Keratinocyte (primary cell): Measurements from ENCODE around the gene TRIM67. TPM values are rescaled to one million over a fixed set of nuclear protein-coding genes. Genes with fewer than 3 reads are reported as not detected.

Experiments
- DNase-seq: peaks from one replicate; pipeline ENCODE4 v3.0.0-alpha.2; 2011; ENCODE audit warnings: low read depth, missing footprints, low spot score
- FAIRE-seq: peaks from 2 replicates; lab custom pipeline; 2011; peaks lifted over from hg19 to GRCh38; lab: Jason Lieb, UNC
- H2AFZ ChIP-seq: 2 replicates; pipeline ENCODE4 v1.6.0; 2012; ENCODE audit warnings: low read length, control low read depth, inconsistent platforms; ENCODE audit not compliant: control insufficient read depth
- H3K27ac ChIP-seq: 2 replicates; pipeline ENCODE4 v1.5.1; 2011; ENCODE audit warnings: low read length; ENCODE audit not compliant: control insufficient read depth, insufficient read depth
- H3K27me3 ChIP-seq: 3 replicates; pipeline ENCODE4 v1.6.0; 2011; ENCODE audit warnings: low read length; ENCODE audit not compliant: control insufficient read depth, insufficient read depth; ENCODE audit errors: extremely low read depth
- H3K36me3 ChIP-seq, 2 experiments: 2 replicates in 1 of 2; 3 replicates in 1 of 2; pipeline ENCODE4 v1.5.1; 2011; ENCODE audit warnings: low read length in 2 of 2, mild to moderate bottlenecking in 1 of 2; ENCODE audit not compliant: control insufficient read depth in 2 of 2, insufficient read depth in 2 of 2; ENCODE audit errors: extremely low read depth in 1 of 2
- H3K4me1 ChIP-seq: 3 replicates; pipeline ENCODE4 v1.5.1; 2011; ENCODE audit warnings: low read length; ENCODE audit not compliant: control insufficient read depth, insufficient read depth; ENCODE audit errors: extremely low read depth
- H3K4me2 ChIP-seq: 3 replicates; pipeline ENCODE4 v1.6.0; 2011; ENCODE audit warnings: low read depth, low read length; ENCODE audit not compliant: control insufficient read depth, insufficient read depth; ENCODE audit errors: extremely low read depth
- H3K4me3 ChIP-seq, 3 experiments: fragments of 200-600 bp in 1 of 3; sonication (generic) in 1 of 3; 2 replicates in 2 of 3; 3 replicates in 1 of 3; pipeline ENCODE4 v1.5.1; 2011 to 2016; ENCODE audit warnings: low read length in 3 of 3, mild to moderate bottlenecking in 3 of 3, control low read depth in 2 of 3, inconsistent platforms in 1 of 3, low read depth in 1 of 3, mixed read lengths in 1 of 3, mixed run types in 1 of 3, moderate library complexity in 1 of 3; ENCODE audit not compliant: control insufficient read depth in 2 of 3, insufficient read depth in 2 of 3; ENCODE audit errors: extremely low read depth in 1 of 3
- H3K79me2 ChIP-seq: 2 replicates; pipeline ENCODE4 v1.6.0; 2012; ENCODE audit warnings: low read length; ENCODE audit not compliant: control insufficient read depth, insufficient read depth
- H3K9ac ChIP-seq: 3 replicates; pipeline ENCODE4 v1.6.0; 2011; ENCODE audit warnings: low read length; ENCODE audit not compliant: control insufficient read depth, insufficient read depth; ENCODE audit errors: extremely low read depth
- H3K9me1 ChIP-seq: 3 replicates; pipeline ENCODE4 v1.6.0; 2011; ENCODE audit warnings: low read length; ENCODE audit not compliant: control insufficient read depth, insufficient read depth; ENCODE audit errors: extremely low read depth
- H3K9me3 ChIP-seq: 2 replicates; pipeline ENCODE4 v1.5.1; 2012; ENCODE audit warnings: low read depth, low read length; ENCODE audit not compliant: control insufficient read depth
- H4K20me1 ChIP-seq: 3 replicates; pipeline ENCODE4 v1.6.0; 2011; ENCODE audit warnings: low read length; ENCODE audit not compliant: control insufficient read depth, insufficient read depth; ENCODE audit errors: extremely low read depth
- CTCF ChIP-seq, 3 experiments: IDR thresholded peaks in 1 of 3; conservative IDR thresholded peaks in 1 of 3; optimal IDR thresholded peaks in 1 of 3; 2 replicates in 2 of 3; 3 replicates in 1 of 3; pipeline versions ENCODE3 to v1.5.1; 2011; ENCODE audit warnings: low read length in 3 of 3, mild to moderate bottlenecking in 3 of 3, moderate library complexity in 2 of 3, control low read depth in 1 of 3, inconsistent platforms in 1 of 3; ENCODE audit not compliant: insufficient read depth in 2 of 3; ENCODE audit errors: extremely low read depth in 1 of 3
- EZH2 ChIP-seq: IDR thresholded peaks from one replicate; pipeline ENCODE4 v1.6.1; 2012; ENCODE audit warnings: inconsistent platforms, mild to moderate bottlenecking, low read length, moderate library complexity
- dilution Hi-C: fragments of 300-500 bp; cut with MboI; formaldehyde crosslinking; loops from one replicate; pipeline ENCODE4 v1.7.0; 2020; ENCODE audit warnings: low sequenced_read_pairs; ENCODE audit not compliant: extremely low pct_ligation_motif_present
- polyA plus RNA-seq, 5 experiments: library from polyadenylated mRNA; depleted of rRNA in 3 of 5; stranded (reverse) in 3 of 5; stranded (forward) in 1 of 5; unstranded in 1 of 5; fragments of >200 nt; gene quantifications; 1 replicate in 1 of 5; 2 replicates in 3 of 5; 3 replicates in 1 of 5; pipeline versions ENCODE4 v1.2.1 to v1.2.3, GENCODE V29; 2011 to 2012; ENCODE audit warnings: missing spikeins in 2 of 5, low read depth in 1 of 5, low replicate concordance in 1 of 5

Gene TRIM67
- polyA plus RNA-seq, 1 donor (not counting 4 experiments of a cell fraction or from before 2014, with no cell fraction given), result not detected

DNA sequence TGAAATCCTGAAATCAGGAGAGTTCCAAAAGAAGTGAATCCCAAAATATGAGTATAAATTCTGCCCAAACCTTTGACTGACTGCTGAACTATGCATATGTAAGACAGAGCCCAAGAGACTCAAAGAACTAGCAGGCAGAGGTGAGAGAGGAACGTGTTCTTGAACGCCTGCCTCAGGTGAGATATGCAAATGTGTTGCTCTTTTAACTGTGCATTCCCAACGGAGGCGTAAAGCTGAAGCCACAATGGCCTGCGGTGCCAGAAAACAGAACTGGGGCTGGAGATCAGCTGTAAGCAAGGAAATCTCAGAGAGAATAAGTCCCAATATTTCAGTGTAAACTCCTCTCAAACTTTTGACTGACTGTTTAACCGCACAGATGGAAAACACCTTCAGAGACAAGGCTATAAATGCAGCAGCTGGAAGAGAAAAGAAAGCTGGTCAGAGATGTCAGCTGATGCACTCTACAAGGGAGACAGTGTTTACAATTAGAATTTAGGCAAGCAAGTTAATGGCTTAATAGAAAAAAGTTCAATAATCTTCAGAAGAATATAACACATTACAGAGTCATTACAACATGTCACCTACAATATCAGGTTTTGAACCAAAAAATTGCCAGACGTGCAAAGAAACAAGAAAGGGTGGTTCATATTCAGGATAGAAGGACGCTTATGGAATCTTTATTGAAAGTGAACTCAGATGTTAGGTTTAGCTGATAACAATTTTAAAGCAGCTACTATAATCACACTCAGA is 43.0 kb upstream of the TRIM67 start:
- FAIRE-seq (no peak), DNase-seq (no peak)
- Histone ChIP-seq H3K36me3 (no peaks in the 10 kb centered on the region), H3K9me1 (no peaks in the 10 kb centered on the region), H2AFZ (no peak overlapping the region), H3K79me2 (no peaks in the 10 kb centered on the region), H4K20me1 (no peaks in the 10 kb centered on the region), H3K9ac (no peak overlapping the region), H3K4me3 (no peak overlapping the region), H3K27ac (no peak overlapping the region), H3K4me1 (no peaks in the 10 kb centered on the region), H3K4me2 (no peak overlapping the region), H3K9me3 (no peaks in the 10 kb centered on the region), H3K27me3 (no peaks in the 10 kb centered on the region)
- dilution Hi-C loops, result no loop called here
- TF ChIP-seq EZH2 (no peak), CTCF (optimal IDR thresholded peaks at IDR 0.05 in 1 of 3, IDR thresholded peaks at IDR 0.05 in 1 of 3, conservative IDR thresholded peaks at IDR 0.05 in 1 of 3; ENCODE audit: extremely low read depth in 1 of 3, insufficient read depth in 2 of 3, low read length in 3 of 3) (no peak)

DNA sequence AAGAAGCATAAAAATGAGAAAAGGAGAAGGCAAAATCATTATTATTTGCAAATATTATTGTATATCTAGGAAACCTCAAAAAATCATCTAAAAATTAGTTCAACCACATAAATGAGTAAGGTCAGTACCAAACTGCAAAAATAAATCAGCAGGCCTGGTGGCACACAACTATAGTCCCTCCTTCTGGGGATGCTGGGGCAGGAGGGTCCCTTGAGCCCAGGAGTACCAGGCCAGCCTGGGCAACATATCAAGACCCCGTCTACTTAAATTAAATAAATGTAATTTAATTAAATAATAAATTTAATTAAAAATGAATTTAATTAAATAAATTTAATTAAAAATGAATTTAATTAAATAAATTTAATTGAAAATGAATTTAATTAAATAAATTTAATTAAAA is 40.3 kb upstream of the TRIM67 start:
- Histone ChIP-seq H4K20me1 (no peaks in the 10 kb centered on the region), H3K27ac (no peak overlapping the region), H2AFZ (no peak overlapping the region), H3K4me2 (no peak overlapping the region), H3K9me1 (no peaks in the 10 kb centered on the region), H3K9me3 (no peaks in the 10 kb centered on the region), H3K4me1 (no peaks in the 10 kb centered on the region), H3K4me3 (no peak overlapping the region), H3K36me3 (no peaks in the 10 kb centered on the region), H3K79me2 (no peaks in the 10 kb centered on the region), H3K27me3 (no peaks in the 10 kb centered on the region), H3K9ac (no peak overlapping the region)
- TF ChIP-seq CTCF (optimal IDR thresholded peaks at IDR 0.05 in 1 of 3, IDR thresholded peaks at IDR 0.05 in 1 of 3, conservative IDR thresholded peaks at IDR 0.05 in 1 of 3; ENCODE audit: extremely low read depth in 1 of 3, insufficient read depth in 2 of 3, low read length in 3 of 3) (no peak), EZH2 (no peak)
- DNase-seq (no peak), FAIRE-seq (no peak)
- dilution Hi-C loops, result no loop called here
